ENCODE data around the gene IL11. TPM values are rescaled to one million over a fixed set of nuclear protein-coding genes. Genes with fewer than 3 reads are reported as not detected.
A peak's percentile ranks its signal among the peaks of the same experiment; 100 is the strongest.

IL11 gene
- total RNA-seq, 1 experiment from 2014 or later = 1.8 TPM

DNA sequence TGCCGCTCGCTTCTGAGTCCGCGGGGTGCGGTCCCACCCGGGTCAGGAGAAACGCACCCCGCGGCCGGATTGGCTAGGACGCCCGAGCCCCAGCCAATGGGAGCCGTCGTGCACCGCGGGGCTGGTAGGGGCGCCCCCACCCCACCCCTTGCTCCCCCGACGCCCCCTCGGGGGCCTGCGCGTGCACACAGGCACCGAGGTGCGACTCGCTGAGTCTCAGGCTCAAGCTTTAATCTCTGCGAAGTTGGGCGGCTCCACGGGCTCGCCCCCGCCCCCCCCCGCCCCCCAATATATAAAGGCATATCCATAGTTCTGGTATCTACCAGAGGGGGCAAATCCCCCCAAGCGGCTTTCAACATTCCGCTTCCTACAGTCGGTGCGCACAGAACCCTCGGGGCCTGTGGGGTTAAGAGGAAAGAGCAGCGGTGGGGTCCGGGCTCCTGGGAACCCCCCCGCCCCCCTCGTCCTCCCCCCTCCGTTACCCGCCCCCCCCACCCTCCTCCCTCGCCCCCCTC is 15.5 kb downstream of the IL11 start, which contains the start of gene COX6B2:
COX6B2 (minus strand) TSS at position 22 of the 515 bp plus-strand sequence. CDS start 198 bp downstream, outside the sequence.
- peak; percentile 3; the same call in 1 of the 2 replicates for ATAC-seq
- no peak for TF ChIP-seq TP53 (CRISPR knock-in tag; IDR thresholded peaks at IDR 0.05)
- TF ChIP-seq NFYB (CRISPR knock-in tag; conservative IDR thresholded peaks at IDR 0.05; ENCODE audit: low read depth) = 0 out of 2 replicates have a peak, but pooled peaks have one; percentile 23
- Mint-ChIP-seq H3K27ac (no peak within 1 kb of the TSS), H3K36me3 (no peaks in the 10 kb centered on the region), H3K9me3 (no peaks in the 10 kb centered on the region), H3K4me1 (peaks cover 31% of the 10 kb centered on the region), H3K27me3 (ENCODE audit: low read depth) (peaks cover 88% of the 10 kb centered on the region), H3K4me3 (peak within 1 kb of the TSS; percentile 69)
- no peak for DNase-seq (ENCODE audit: low spot score)
- ChIA-PET POLR2A (interaction anchor here (1.5 kb wide), 1 partner anchor 16 kb away, joined by 4 read pairs; the partner anchor contains the start of gene KMT5C), CTCF (interaction anchor here (1.1 to 2.4 kb wide), 4 partner anchors 11 to 53 kb away, joined by 3 to 8 read pairs (median 5); partner anchors contain the start of genes KMT5C and TMEM238)

DNA sequence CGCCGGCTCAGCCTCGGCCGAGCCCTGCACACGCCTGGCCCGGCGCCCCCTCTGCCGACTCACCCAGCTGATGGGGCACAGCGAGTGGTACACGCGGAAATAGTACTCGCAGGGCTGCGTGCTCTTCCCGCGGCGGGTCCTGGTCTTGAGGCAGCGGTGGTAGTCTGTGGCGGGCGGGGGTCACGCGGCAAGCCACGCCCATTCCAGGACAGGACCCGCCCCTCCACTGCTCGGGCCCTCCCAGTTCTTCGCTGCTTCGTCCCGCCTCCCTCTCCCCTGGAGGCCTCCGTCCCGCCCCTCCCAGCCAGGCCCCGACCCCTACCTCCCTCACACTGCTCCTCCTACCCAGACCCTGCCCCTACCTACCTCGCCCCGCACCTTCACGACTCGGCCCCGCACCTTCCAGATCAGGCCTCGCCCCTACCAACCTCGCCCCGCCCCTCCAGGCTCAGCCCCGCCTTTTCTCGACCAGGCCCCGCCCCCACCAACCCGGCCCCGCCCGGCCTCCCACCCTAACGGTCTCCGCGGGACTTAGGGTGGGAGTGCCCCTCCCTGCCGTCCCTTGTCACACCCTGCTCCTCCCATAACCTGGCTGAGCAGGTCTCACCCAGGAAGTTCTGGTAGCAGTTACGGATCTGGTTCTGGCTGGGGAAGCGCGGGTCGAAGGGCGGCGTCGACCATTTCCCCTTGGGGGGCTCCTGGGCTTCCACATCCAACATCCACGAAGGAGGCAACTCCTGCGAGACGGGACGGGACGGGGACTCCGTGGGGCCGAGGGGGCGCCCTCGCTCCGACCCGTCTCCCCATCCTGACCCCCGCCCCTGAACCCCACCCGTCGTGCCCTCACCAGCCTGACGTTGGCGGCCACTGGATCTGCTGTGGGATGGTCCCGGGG is 16.2 kb downstream of the IL11 start:
- ATAC-seq (peak; percentile 85), DNase-seq (ENCODE audit: low spot score) (peak; percentile 82)
- H3K9me3 Mint-ChIP-seq = no peaks in the 10 kb centered on the region
- CTCF ChIA-PET = interaction anchor here (0.6 to 1.5 kb wide), 6 partner anchors 10 to 193 kb away, joined by 3 to 5 read pairs (median 3); partner anchors contain the start of gene KMT5C
- H3K4me1 Mint-ChIP-seq = peaks cover 37% of the 10 kb centered on the region
- peak; percentile 82 for TF ChIP-seq SP1 (CRISPR knock-in tag; conservative IDR thresholded peaks at IDR 0.05)
- TF ChIP-seq, protein P1, sequence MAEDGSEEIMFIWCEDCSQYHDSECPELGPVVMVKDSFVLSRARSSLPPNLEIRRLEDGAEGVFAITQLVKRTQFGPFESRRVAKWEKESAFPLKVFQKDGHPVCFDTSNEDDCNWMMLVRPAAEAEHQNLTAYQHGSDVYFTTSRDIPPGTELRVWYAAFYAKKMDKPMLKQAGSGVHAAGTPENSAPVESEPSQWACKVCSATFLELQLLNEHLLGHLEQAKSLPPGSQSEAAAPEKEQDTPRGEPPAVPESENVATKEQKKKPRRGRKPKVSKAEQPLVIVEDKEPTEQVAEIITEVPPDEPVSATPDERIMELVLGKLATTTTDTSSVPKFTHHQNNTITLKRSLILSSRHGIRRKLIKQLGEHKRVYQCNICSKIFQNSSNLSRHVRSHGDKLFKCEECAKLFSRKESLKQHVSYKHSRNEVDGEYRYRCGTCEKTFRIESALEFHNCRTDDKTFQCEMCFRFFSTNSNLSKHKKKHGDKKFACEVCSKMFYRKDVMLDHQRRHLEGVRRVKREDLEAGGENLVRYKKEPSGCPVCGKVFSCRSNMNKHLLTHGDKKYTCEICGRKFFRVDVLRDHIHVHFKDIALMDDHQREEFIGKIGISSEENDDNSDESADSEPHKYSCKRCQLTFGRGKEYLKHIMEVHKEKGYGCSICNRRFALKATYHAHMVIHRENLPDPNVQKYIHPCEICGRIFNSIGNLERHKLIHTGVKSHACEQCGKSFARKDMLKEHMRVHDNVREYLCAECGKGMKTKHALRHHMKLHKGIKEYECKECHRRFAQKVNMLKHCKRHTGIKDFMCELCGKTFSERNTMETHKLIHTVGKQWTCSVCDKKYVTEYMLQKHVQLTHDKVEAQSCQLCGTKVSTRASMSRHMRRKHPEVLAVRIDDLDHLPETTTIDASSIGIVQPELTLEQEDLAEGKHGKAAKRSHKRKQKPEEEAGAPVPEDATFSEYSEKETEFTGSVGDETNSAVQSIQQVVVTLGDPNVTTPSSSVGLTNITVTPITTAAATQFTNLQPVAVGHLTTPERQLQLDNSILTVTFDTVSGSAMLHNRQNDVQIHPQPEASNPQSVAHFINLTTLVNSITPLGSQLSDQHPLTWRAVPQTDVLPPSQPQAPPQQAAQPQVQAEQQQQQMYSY (CRISPR knock-in tag; IDR thresholded peaks at IDR 0.05) = no peak
- TF ChIP-seq ETV6 (CRISPR knock-in tag; IDR thresholded peaks at IDR 0.05) = no peak
- TF ChIP-seq NR1H2 (CRISPR knock-in tag; IDR thresholded peaks at IDR 0.05) = no peak
- TF ChIP-seq CREB1 (CRISPR knock-in tag; IDR thresholded peaks at IDR 0.05) = no peak
- H3K27me3 Mint-ChIP-seq (ENCODE audit: low read depth) = peaks cover 83% of the 10 kb centered on the region
- POLR2A ChIA-PET = interaction anchor here (0.6 to 1.6 kb wide), 4 partner anchors 13 to 16 kb away, joined by 3 to 5 read pairs (median 4); partner anchors contain the start of genes IL11 and KMT5C
- no peak overlapping the region for H3K27ac Mint-ChIP-seq
- H3K36me3 Mint-ChIP-seq = no peaks in the 10 kb centered on the region
- H3K4me3 Mint-ChIP-seq = peak overlapping the region; percentile 69

DNA sequence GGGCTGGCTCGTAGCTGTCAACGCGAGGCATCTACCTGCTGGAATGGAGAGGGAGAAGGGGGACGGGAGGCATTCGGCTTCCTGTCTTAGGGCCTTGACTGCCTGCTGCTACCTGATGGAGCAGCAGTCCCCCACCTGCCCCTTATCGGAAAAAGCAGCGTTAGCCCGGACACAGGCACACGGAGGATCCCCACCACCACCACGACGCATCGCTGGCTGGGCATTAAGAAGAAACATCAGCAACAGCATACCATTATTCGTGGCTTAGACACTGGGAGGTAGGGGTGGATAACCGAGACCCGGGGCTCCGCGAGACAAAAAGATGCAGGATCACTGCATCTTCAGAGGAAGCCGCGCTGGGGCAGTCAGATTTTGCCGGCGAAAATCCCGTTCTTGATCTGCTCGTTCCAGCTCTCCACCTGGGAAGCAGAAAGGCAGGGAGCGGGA is 16.9 kb downstream of the IL11 start:
- Mint-ChIP-seq H3K36me3 (no peaks in the 10 kb centered on the region), H3K27ac (no peak overlapping the region), H3K9me3 (no peaks in the 10 kb centered on the region), H3K27me3 (ENCODE audit: low read depth) (peaks cover 77% of the 10 kb centered on the region), H3K4me1 (peaks cover 43% of the 10 kb centered on the region), H3K4me3 (peak overlapping the region; percentile 69)
- DNase-seq (ENCODE audit: low spot score) (no peak), ATAC-seq (peak; percentile 6)
- ChIA-PET POLR2A (interaction anchor here (0.6 to 1.6 kb wide), 3 partner anchors 13 to 16 kb away, joined by 3 to 5 read pairs (median 3); partner anchors contain the start of gene IL11), CTCF (interaction anchor here (0.6 to 1.5 kb wide), 6 partner anchors 9 to 914 kb away, joined by 3 to 5 read pairs (median 3); no protein-coding TSS in a partner anchor)
- TF ChIP-seq, protein P2, sequence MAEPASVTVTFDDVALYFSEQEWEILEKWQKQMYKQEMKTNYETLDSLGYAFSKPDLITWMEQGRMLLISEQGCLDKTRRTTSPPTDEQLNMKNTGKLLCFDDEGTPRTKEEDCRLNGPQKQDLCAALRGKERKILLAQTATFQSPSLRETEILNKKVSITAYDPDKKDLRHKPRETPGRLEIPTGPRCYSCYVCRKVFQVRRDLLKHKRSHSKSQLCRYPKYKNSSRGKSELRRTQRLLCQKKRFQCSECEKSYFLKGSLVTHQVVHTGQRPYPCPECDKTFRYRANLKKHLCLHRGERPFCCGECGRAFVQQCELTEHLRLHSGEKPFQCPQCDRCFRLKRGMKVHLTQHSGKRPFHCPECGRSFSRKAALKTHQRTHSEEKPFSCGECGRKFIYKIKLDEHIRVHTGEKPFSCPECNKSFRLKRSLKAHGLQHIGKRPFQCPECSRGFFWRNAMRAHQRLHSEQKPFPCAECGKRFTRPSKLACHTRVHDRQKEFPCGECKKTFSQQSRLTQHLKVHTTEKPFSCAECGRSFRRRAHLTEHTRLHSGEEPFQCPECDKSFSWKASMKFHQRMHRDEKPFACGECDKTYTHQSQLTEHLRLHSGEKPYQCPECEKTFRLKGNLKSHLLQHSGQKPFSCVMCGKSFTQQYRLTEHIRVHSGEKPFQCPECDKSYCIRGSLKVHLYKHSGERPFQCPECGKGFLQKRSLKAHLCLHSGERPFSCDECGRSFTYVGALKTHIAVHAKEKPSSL (CRISPR knock-in tag; conservative IDR thresholded peaks at IDR 0.05) = no peak
- TF ChIP-seq, protein P3, sequence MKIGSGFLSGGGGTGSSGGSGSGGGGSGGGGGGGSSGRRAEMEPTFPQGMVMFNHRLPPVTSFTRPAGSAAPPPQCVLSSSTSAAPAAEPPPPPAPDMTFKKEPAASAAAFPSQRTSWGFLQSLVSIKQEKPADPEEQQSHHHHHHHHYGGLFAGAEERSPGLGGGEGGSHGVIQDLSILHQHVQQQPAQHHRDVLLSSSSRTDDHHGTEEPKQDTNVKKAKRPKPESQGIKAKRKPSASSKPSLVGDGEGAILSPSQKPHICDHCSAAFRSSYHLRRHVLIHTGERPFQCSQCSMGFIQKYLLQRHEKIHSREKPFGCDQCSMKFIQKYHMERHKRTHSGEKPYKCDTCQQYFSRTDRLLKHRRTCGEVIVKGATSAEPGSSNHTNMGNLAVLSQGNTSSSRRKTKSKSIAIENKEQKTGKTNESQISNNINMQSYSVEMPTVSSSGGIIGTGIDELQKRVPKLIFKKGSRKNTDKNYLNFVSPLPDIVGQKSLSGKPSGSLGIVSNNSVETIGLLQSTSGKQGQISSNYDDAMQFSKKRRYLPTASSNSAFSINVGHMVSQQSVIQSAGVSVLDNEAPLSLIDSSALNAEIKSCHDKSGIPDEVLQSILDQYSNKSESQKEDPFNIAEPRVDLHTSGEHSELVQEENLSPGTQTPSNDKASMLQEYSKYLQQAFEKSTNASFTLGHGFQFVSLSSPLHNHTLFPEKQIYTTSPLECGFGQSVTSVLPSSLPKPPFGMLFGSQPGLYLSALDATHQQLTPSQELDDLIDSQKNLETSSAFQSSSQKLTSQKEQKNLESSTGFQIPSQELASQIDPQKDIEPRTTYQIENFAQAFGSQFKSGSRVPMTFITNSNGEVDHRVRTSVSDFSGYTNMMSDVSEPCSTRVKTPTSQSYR (CRISPR knock-in tag; IDR thresholded peaks at IDR 0.05) = no peak
- TF ChIP-seq ETV6 (CRISPR knock-in tag; IDR thresholded peaks at IDR 0.05) (no peak), NR3C1 (CRISPR knock-in tag; conservative IDR thresholded peaks at IDR 0.05; ENCODE audit: low read depth) (no peak), PRRX2 (CRISPR knock-in tag; IDR thresholded peaks at IDR 0.05) (no peak), ESRRA (CRISPR knock-in tag; IDR thresholded peaks at IDR 0.05; ENCODE audit: borderline replicate concordance) (no peak), SP1 (CRISPR knock-in tag; conservative IDR thresholded peaks at IDR 0.05) (no peak), CREM (CRISPR knock-in tag; IDR thresholded peaks at IDR 0.05) (no peak), NR2C2 (CRISPR knock-in tag; IDR thresholded peaks at IDR 0.05) (no peak), JAZF1 (CRISPR knock-in tag; IDR thresholded peaks at IDR 0.05) (no peak)
- TF ChIP-seq, protein P4, sequence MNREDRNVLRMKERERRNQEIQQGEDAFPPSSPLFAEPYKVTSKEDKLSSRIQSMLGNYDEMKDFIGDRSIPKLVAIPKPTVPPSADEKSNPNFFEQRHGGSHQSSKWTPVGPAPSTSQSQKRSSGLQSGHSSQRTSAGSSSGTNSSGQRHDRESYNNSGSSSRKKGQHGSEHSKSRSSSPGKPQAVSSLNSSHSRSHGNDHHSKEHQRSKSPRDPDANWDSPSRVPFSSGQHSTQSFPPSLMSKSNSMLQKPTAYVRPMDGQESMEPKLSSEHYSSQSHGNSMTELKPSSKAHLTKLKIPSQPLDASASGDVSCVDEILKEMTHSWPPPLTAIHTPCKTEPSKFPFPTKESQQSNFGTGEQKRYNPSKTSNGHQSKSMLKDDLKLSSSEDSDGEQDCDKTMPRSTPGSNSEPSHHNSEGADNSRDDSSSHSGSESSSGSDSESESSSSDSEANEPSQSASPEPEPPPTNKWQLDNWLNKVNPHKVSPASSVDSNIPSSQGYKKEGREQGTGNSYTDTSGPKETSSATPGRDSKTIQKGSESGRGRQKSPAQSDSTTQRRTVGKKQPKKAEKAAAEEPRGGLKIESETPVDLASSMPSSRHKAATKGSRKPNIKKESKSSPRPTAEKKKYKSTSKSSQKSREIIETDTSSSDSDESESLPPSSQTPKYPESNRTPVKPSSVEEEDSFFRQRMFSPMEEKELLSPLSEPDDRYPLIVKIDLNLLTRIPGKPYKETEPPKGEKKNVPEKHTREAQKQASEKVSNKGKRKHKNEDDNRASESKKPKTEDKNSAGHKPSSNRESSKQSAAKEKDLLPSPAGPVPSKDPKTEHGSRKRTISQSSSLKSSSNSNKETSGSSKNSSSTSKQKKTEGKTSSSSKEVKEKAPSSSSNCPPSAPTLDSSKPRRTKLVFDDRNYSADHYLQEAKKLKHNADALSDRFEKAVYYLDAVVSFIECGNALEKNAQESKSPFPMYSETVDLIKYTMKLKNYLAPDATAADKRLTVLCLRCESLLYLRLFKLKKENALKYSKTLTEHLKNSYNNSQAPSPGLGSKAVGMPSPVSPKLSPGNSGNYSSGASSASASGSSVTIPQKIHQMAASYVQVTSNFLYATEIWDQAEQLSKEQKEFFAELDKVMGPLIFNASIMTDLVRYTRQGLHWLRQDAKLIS (CRISPR knock-in tag; IDR thresholded peaks at IDR 0.05; ENCODE audit: borderline replicate concordance) = no peak

All from WTC11 (cell line).